Right cardiac atrium (tissue), 5 donors: ENCODE results near the gene WNT1. TPM values are rescaled to one million over a fixed set of nuclear protein-coding genes. Genes with fewer than 3 reads are reported as not detected.

Experiments
- ATAC-seq, 2 donors: fragments of 200-7000 bp; cut with Tn5 transposase; one replicate each; pipeline versions ENCODE4 v1.8.0 to v1.9.1; 2020; ENCODE audit warnings: moderate library complexity in 2 of 2, mild to moderate bottlenecking in 1 of 2
- DNase-seq, 3 donors: peaks; one replicate each; pipeline ENCODE4 v3.0.0-alpha.2; 2020
- H3K27ac ChIP-seq: one replicate; pipeline ENCODE4 v1.5.1; 2013; ENCODE audit warnings: mild to moderate bottlenecking, low read length, control low read depth, moderate library complexity
- H3K27me3 ChIP-seq: one replicate; pipeline ENCODE4 v1.6.1; 2013; ENCODE audit not compliant: control insufficient read depth, insufficient read depth
- H3K4me1 ChIP-seq: one replicate; pipeline ENCODE4 v1.6.1; 2013; ENCODE audit warnings: low read length; ENCODE audit not compliant: control insufficient read depth, insufficient read depth
- H3K4me3 ChIP-seq: one replicate; pipeline ENCODE4 v1.5.1; 2013; ENCODE audit warnings: low read length, control low read depth
- H3K9me3 ChIP-seq: one replicate; pipeline ENCODE4 v1.6.1; 2013; ENCODE audit warnings: low read length; ENCODE audit not compliant: control insufficient read depth
- WGBS: extraction: QIAGEN DNeasy Blood & Tissue Kit; methylation state at CpG from one replicate; pipeline ENCODE4 v1.1.7; 2013; 5-methylcytosine and 5-hydroxymethylcytosine counted together
- intact Hi-C, 4 donors: fragments of 100-400 bp; cut with DNase I; formaldehyde crosslinking; loops; one replicate each; pipeline versions ENCODE4 v1.11.0 to v1.14.0; 2022 to 2023
- polyA plus RNA-seq: library from polyadenylated mRNA; stranded (reverse); fragments of 200-250 nt; gene quantifications from one replicate; pipeline ENCODE4 v1.2.3, GENCODE V29; 2013
- total RNA-seq, 4 donors: library from RNA; stranded (reverse); fragmentation: NEBNext Ultra II Directional; extraction: Animal tissue kit (Norgen Biotek cat#: 25700); gene quantifications; one replicate each; pipeline ENCODE4 v1.2.1, GENCODE V29; 2021
- donor health status: healthy with polysubstance abuse.
- donor health status: DM: no; HTN: yes; CAD: no.
- donor health status: DM: no; HTN: no; CAD: no.
- donor health status: DM: no; HTN: yes; CAD: no; lungs with severe emphysema.
- donor health status: DM: yes; HTN: yes; CAD: no.

WNT1 gene
- total and polyA plus RNA-seq, 5 donors: not detected

DNA sequence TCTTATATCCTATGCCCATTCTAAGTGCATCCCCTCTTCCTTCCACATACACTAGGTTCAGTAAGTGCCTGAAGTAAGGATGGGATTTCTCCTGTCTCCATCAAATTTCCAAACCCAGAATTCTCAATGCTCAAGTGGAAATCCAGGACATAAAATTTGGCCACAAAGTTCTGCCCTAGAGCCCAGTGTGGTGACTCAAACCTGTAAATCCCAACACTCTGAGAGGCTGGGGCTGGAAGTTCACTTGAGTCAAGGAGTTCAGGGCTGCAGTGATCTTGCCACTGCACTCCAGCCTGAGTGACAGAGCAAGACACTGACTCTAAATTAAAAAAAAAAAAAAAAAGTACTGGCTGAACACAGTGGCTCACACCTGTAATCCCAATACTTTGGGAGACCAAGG is 16.3 kb upstream of the WNT1 start:
- intact Hi-C loops: no loop called here
- Histone ChIP-seq H3K27ac (no peak overlapping the region), H3K4me3 (no peak overlapping the region), H3K27me3 (no peaks in the 10 kb centered on the region), H3K4me1 (no peaks in the 10 kb centered on the region), H3K9me3 (no peaks in the 10 kb centered on the region)
- DNase-seq: no peak
- ATAC-seq: no peak

DNA sequence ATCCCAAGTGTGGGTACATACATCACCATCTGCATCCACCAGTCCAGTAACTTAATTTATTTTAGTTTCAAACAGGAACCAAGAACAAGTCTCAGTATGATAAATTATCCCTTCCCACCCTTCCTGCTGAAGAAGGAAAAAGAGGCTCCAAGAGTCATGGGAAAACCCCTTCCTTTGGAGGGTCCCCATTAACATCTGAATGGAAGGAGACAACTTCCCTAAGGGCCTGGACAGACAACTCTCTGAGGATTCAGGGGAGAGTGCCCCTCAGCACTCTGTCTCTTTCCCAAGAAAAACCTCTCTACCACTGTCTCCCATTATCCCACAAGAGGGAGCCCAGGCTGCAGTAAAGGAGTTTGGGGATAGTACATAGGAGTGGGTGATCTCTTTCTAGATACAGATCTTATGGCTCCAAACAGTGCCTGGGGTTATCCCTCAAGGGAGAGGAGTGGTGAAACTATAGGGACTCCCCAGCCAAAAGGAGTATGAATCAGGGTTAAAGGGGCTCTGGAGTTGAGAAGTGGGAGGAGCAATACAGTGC is 12.8 kb upstream of the WNT1 start:
- no peaks in the 10 kb centered on the region for H3K9me3 ChIP-seq
- no peaks in the 10 kb centered on the region for H3K4me1 ChIP-seq
- no peak overlapping the region for H3K27ac ChIP-seq
- no peak overlapping the region for H3K4me3 ChIP-seq
- ATAC-seq (no peak), DNase-seq (no peak)
- H3K27me3 ChIP-seq: no peaks in the 10 kb centered on the region
- intact Hi-C loops: no loop called here

DNA sequence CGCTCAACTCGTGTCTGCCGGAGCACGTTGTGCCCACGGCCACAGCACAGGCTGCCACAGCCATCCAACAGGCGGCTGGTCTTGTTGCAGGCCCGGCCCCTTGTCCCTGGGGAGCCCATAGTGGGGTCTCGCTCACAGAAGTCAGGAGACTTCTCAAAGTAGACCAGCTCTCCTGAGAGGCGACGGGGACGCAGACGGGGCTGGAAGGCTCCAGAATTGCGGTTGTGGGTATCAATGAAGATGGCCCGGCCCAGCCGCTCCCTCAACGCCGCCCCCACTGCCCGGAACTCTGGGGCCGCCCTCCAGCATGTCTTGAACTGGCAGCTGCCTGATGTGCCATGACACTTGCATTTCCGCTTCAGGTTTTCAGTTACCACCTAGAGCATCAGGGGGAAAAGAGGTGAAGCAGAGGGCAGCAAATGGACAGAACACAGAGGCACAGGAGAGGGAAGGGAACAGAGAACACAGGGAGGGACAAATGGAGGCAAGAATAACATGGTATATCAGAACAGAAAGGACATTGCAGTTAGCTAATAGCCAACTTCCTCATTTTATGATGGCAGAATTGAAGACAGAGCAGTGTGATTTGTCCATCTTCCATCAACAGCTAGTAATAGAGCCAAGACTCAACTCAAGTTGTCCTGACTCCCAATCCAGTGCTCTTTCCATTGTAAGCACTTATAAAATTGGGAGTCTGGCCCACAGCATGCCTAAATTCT is 11.8 kb upstream of the WNT1 start:
- Histone ChIP-seq H3K27me3 (no peaks in the 10 kb centered on the region), H3K27ac (no peak overlapping the region), H3K9me3 (no peaks in the 10 kb centered on the region), H3K4me3 (no peak overlapping the region), H3K4me1 (no peaks in the 10 kb centered on the region)
- DNase-seq (no peak), ATAC-seq (no peak)
- WGBS: 55% methylated on average over 20 of the region's 20 CpGs
- intact Hi-C loops: no loop called here

DNA sequence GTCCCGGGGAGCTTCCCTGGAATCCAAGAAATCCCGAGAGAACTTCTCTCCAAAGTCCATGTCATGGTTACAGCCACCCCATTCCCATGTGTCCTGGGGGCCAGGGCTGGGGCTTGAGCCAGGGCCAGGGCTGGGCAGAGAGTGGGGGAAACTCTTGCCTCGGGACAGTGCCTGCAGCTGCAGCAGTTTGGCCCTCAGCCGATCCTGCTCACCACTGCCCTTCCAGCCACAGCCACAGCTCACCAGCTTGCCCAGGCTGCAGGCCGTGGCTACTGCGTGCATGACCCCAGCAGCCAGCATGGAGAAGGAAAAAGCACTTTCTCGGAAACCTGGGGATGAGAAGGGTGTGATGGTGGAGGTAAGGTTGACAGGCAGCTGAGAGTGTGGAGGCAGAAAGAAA is 10.1 kb upstream of the WNT1 start:
- ATAC-seq: no peak
- 77% methylated on average over 7 of the region's 7 CpGs for WGBS
- Histone ChIP-seq H3K27me3 (no peaks in the 10 kb centered on the region), H3K4me3 (no peak overlapping the region), H3K4me1 (no peaks in the 10 kb centered on the region), H3K27ac (no peak overlapping the region), H3K9me3 (no peaks in the 10 kb centered on the region)
- DNase-seq: no peak
- intact Hi-C loops: no loop called here

DNA sequence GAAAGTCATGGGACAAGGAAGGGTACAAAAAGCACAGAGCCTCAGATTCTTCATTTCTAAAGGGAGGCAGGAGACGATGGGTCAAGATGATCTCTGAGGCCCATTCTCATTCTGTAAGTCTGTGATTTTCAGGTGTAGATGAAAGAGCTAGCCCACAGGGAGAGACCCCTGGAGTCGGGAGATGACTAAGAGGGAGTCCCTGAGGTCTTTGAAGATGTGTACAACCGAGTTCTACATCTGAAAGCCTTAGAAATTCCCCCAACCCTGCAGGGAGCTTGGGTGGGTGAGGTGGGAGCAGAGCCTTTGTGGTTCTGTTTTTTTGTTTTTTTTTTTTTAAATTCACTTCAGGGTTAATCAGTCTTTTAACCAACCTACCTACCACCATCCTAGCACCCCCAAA is 9.7 kb upstream of the WNT1 start:
- 83% methylated on average over 3 of the region's 3 CpGs for WGBS
- intact Hi-C loops: no loop called here
- no peak for DNase-seq
- H3K4me3 ChIP-seq: no peak overlapping the region
- H3K4me1 ChIP-seq: no peaks in the 10 kb centered on the region
- no peaks in the 10 kb centered on the region for H3K9me3 ChIP-seq
- no peak for ATAC-seq
- H3K27ac ChIP-seq: no peak overlapping the region
- no peaks in the 10 kb centered on the region for H3K27me3 ChIP-seq

DNA sequence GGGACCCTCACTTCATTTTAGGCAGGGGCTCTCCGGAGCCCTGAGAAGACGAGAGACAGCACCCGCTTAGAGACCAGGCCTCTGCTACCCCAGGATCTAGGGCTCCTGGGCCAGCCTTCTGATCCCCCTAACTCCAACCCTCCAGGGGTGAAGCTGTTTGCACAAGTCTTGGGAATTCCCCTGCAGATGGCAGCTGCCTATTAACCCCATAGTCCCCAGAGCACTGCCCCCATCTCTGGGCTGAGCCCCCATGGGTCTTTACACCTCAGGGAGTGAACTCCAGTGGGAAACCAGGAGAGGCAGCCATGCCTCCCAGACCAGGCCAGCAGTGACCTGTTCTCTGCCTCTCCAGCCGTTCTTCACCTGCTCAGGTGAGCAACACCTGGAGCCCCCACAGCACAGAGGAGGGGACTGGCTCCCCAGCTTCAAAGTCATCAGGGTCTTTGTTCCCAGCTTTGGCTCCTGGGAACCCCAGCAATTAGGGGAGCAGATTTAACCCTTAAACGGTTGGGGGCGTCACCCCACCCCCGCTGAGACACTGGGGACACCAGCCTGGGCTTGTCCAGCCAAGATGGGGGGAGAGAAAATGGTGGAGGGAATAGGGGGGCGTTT is 8.9 kb upstream of the WNT1 start:
- no peaks in the 10 kb centered on the region for H3K27me3 ChIP-seq
- H3K4me1 ChIP-seq: peaks cover 2% of the 10 kb centered on the region
- H3K4me3 ChIP-seq: no peak overlapping the region
- DNase-seq (peak in 1 of 3 donors; percentile 33), ATAC-seq (no peak)
- no peak overlapping the region for H3K27ac ChIP-seq
- no peaks in the 10 kb centered on the region for H3K9me3 ChIP-seq
- intact Hi-C loops: no loop called here
- WGBS: 52% methylated on average over 8 of the region's 8 CpGs

DNA sequence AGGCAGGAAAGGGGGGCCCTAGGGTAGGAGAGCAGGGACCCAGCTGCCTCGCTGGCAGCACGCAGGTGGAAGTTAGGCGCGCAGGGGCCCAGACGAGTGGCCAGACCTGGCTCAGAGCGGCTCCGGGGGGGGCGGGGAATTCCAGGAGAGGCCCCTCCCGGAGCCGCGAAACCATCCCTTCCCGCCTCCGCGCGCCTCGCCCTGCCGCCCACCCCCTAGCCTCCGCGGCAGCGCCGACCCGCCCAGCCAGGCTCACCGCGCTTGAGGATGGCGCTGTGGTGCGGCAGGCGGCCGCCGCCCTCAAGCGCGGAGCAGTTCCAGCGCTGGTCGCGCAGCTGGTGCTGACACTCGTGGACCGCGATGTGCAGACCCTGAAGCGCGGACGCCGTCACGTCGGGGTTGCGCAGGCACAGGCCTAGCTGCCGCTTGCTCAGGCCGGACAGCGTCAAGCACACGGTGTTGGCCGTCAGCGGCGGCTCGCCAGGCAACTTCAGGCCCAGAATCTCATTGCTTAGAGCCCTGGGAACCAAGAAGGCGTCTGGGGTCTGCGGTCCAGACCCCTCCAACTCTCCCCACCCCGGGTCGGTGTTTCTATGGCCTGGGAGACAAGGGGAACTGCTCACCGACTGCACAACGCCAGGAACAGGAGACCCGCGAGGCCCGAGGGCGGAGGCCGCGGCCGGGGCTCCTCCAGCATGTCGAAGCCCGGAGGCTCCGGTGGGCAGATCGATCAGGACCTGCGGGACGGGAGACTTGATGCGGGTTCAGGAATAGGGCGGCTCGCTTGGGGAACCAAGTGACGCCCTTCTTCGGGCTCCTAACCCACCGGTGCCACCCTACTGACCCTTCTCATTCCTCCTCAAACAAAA is 8.1 kb upstream of the WNT1 start:
- DNase-seq (peak in 2 of 3 donors; percentile 69 to 72), ATAC-seq (peak; percentile 6 to 27)
- peaks cover 2% of the 10 kb centered on the region for H3K4me1 ChIP-seq
- intact Hi-C loops: no loop called here
- H3K27me3 ChIP-seq: no peaks in the 10 kb centered on the region
- 11% methylated on average over 77 of the region's 77 CpGs for WGBS
- H3K4me3 ChIP-seq: no peak overlapping the region
- no peak overlapping the region for H3K27ac ChIP-seq
- H3K9me3 ChIP-seq: no peaks in the 10 kb centered on the region

DNA sequence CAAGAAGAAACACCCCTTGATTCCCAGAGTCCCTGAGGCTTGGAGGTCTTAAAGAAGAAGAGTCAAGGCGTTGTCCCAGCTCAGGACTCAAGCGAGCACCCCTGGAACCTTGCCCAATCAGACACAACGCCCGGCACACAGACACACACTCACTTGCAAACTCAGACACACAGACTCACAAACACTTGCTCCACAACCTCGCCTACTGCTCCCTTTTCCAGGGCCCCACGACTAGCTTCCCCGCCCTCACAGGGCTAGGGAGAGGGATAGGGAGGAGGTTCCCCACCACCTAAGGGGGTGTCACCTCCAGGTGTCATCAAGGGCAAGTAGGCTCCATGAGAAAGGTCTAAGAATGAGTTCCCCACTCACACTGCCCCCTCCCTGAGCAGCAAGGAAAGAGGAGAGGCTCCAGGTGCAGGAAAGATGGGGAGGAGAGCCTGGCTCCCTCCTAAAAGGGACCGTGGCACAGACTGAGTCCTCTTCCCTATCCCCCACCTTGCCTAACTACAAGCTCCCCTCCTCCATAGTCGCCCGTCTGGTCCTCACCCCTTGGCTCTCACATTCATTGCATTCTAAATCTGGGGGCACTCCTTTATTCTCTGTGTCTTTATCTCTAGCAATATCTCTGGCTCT is 7.3 kb upstream of the WNT1 start:
- Histone ChIP-seq H3K27me3 (no peaks in the 10 kb centered on the region), H3K4me3 (peak overlapping the region; percentile 29)
- intact Hi-C loops: no loop called here

DNA sequence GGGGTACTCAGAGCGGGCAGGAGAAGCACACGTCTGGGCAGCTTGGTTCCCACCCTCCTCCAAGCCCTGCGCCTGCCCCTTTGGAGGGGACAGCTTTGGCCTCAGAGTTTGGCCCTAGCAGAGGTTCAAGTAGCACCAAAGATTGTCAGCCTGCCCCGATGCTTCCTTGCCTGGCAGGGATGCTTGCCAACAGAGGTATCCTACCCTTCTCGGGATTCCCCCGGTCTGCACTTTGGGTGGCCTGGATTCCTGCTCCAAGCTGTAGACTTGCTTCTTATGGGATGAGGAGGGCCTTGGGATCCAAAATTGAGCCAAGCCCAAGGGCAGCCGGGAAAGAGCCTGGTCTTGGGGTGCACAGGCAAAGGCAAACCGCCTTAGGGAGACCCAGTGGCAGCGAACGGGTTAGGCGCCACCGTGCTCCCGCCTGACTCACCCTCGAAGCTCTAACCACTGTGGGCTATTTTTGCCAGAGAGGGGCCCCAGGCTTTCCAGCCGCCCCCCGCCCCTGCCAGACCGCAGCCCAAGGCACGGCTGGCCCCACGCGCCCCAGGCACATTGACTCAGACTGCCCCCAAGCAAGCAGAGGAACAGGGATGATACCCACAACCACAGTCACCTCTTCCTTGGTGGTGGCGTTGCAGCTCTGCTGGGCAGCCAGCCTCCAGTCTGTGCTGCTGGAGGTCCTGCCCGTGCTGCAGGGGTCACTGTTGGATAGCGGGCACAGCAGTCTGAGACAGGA is 5.7 kb upstream of the WNT1 start:
- no peak overlapping the region for H3K27ac ChIP-seq
- intact Hi-C loops: no loop called here
- H3K4me1 ChIP-seq: peaks cover 2% of the 10 kb centered on the region
- H3K4me3 ChIP-seq: no peak overlapping the region
- WGBS: 28% methylated on average over 23 of the region's 23 CpGs
- H3K9me3 ChIP-seq: no peaks in the 10 kb centered on the region
- peak in 1 of 3 donors; percentile 50 for DNase-seq
- H3K27me3 ChIP-seq: no peaks in the 10 kb centered on the region
- ATAC-seq: no peak

More for the DNA sequence above, 7.3 kb upstream of the WNT1 start:
- no peak for ATAC-seq
- 33% methylated on average over 10 of the region's 10 CpGs for WGBS
- Histone ChIP-seq H3K9me3 (no peaks in the 10 kb centered on the region), H3K27ac (no peak overlapping the region), H3K4me1 (peaks cover 2% of the 10 kb centered on the region)
- DNase-seq: peak in 1 of 3 donors; percentile 57

DNA sequence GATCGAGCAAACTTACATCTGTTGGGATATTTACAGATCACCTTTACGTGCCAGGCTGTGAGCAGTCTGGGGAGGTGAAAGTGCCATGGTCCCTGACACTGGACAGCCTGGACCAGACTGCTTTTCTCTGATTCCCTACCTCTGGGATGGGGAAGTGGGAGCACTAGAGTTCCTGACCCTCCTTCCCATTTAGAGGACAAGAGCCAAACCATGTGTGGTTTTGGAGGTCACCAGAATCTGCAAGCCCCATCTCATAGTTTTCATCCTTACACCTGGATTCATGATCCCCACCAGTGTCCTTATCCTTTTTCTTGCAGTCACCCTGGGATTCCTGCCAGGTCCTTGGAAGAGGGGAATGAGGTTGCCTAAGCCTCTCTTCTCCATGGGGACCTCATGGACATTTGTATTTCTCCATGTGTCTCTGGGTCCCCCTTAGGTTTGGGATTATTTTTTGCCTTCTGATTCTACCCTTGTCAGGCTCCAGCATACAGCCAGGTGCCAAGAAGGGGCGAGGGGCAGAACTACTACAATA is 5.1 kb upstream of the WNT1 start:
- peak overlapping the region; percentile 9 for H3K27ac ChIP-seq
- H3K27me3 ChIP-seq: no peaks in the 10 kb centered on the region
- no peaks in the 10 kb centered on the region for H3K9me3 ChIP-seq
- intact Hi-C loops: no loop called here
- ATAC-seq (no peak), DNase-seq (peak in 1 of 3 donors; percentile 58)
- no peak overlapping the region for H3K4me3 ChIP-seq
- peaks cover 2% of the 10 kb centered on the region for H3K4me1 ChIP-seq
- 32% methylated on average over 3 of the region's 3 CpGs for WGBS
